ENCODE measurements around the gene CTIF.

GRCh38 chr18:48814490-48815178 is 275.8 kb downstream of the CTIF start:
- TF ChIP-seq CTCF (IDR thresholded peaks at IDR 0.05; ENCODE audit: low read length) (no peak), EZH2phosphoT487 (IDR thresholded peaks at IDR 0.05; ENCODE audit: low read length) (no peak), EZH2 (optimal IDR thresholded peaks at IDR 0.05; ENCODE audit: low read depth, low read length) (no peak)

Data from MM.1S (cell line).